A673 (cell line): ENCODE measurements around the gene LMCD1. TPM values are rescaled to one million over a fixed set of nuclear protein-coding genes. Genes with fewer than 3 reads are reported as not detected.

Experiments used
- BruUV-seq: library from RNA; stranded (reverse); fragments of 400-500 nt; replicated peaks from 2 replicates; lab custom pipeline; 2021; lab: Mats Ljungman, UMichigan
- CTCF ChIA-PET: fragments of 300-600 bp; sonication (Branson Sonifier 250); formaldehyde crosslinking; loops from one replicate; lab custom pipeline; 2022; ENCODE audit warnings: antibody characterized with exemption; lab: Charles Lee
- POLR2A ChIA-PET: fragments of 300-600 bp; sonication (Branson Sonifier 250); formaldehyde crosslinking; loops from one replicate; lab custom pipeline; 2022; ENCODE audit warnings: antibody characterized with exemption; ENCODE audit not compliant: low non-redundant PET; lab: Charles Lee
- DNase-seq: peaks from one replicate; pipeline ENCODE4 v3.0.0-alpha.2; 2015; ENCODE audit warnings: low spot score
- H3K27ac ChIP-seq: fragments of 200-600 bp; sonication (generic); 2 replicates; pipeline ENCODE4 v1.5.1; 2016; ENCODE audit warnings: mixed run types, low read depth, mild to moderate bottlenecking, mixed read lengths, antibody characterized with exemption, low read length; ENCODE audit not compliant: poor library complexity, severe bottlenecking
- H3K27me3 ChIP-seq: fragments of 200-600 bp; sonication (generic); replicated peaks from 2 replicates; pipeline ENCODE4 v1.6.1; 2017; ENCODE audit warnings: mixed run types, low read depth, mild to moderate bottlenecking, mixed read lengths, antibody characterized with exemption, low read length; ENCODE audit not compliant: insufficient read depth, poor library complexity
- H3K36me3 ChIP-seq: fragments of 200-600 bp; sonication (generic); 2 replicates; pipeline ENCODE4 v1.6.1; 2016; ENCODE audit warnings: mixed run types, mild to moderate bottlenecking, mixed read lengths, antibody characterized with exemption, low read length; ENCODE audit not compliant: insufficient read depth, poor library complexity, severe bottlenecking
- H3K4me1 ChIP-seq: fragments of 200-600 bp; sonication (generic); 2 replicates; pipeline ENCODE4 v1.6.1; 2017; ENCODE audit warnings: mixed run types, mild to moderate bottlenecking, mixed read lengths, antibody characterized with exemption, low read length; ENCODE audit not compliant: insufficient read depth, poor library complexity, severe bottlenecking
- H3K4me3 ChIP-seq: fragments of 200-600 bp; sonication (generic); 2 replicates; pipeline ENCODE4 v1.5.1; 2016; ENCODE audit warnings: low read depth, mixed run types, mild to moderate bottlenecking, mixed read lengths, low read length; ENCODE audit not compliant: poor library complexity, severe bottlenecking
- H3K9me3 ChIP-seq: fragments of 200-600 bp; sonication (generic); 2 replicates; pipeline ENCODE4 v1.6.1; 2016; ENCODE audit warnings: mixed run types, low read depth, mild to moderate bottlenecking, mixed read lengths, antibody characterized with exemption, low read length; ENCODE audit not compliant: poor library complexity, severe bottlenecking
- CTCF ChIP-seq: fragments of 300-800, 200-600 bp; sonication (generic); conservative IDR thresholded peaks from 2 replicates; pipeline ENCODE4 v1.5.1; 2017; ENCODE audit warnings: low read depth, mild to moderate bottlenecking, antibody characterized with exemption, low read length, moderate library complexity, mixed read lengths
- EZH2 ChIP-seq: fragments of 200-600 bp; sonication (generic); IDR thresholded peaks from 2 replicates; pipeline ENCODE4 v1.6.1; 2017; ENCODE audit warnings: borderline replicate concordance, low read depth, mild to moderate bottlenecking, mixed read lengths, antibody characterized with exemption, low read length; ENCODE audit not compliant: poor library complexity, severe bottlenecking
- intact Hi-C: fragments of 100-400 bp; cut with micrococcal nuclease; formaldehyde crosslinking; loops from one replicate; pipeline ENCODE4 v1.10.0; 2022; ENCODE audit not compliant: unreplicated experiment
- total RNA-seq: library from RNA; stranded (reverse); gene quantifications from 2 replicates; pipeline ENCODE4 v1.2.3, GENCODE V29; 2021

Gene LMCD1
- total RNA-seq, 1 experiment from 2014 or later = 4.3 TPM

- intact Hi-C loops = no loop called here
- no peak overlapping the region for H3K4me3 ChIP-seq
- POLR2A ChIA-PET = no interaction called here
- BruUV-seq = no TSS peak
- no peak overlapping the region for H3K27ac ChIP-seq
- CTCF ChIA-PET = no interaction called here
- H3K4me1 ChIP-seq = peaks cover 10% of the 10 kb centered on the region
- no peak for DNase-seq
- H3K9me3 ChIP-seq = no peaks in the 10 kb centered on the region
- TF ChIP-seq EZH2 = no peak
- no peak for TF ChIP-seq CTCF
- no peaks in the 10 kb centered on the region for H3K36me3 ChIP-seq
- H3K27me3 ChIP-seq = no peaks in the 10 kb centered on the region
Observed at GRCh38 chr3:8573342-8573926, 71.8 kb downstream of the LMCD1 start.

GRCh38 chr3:8574040-8574669, 72.5 kb downstream of the LMCD1 start:
- Histone ChIP-seq H3K27ac (no peak overlapping the region), H3K4me1 (peaks cover 10% of the 10 kb centered on the region), H3K27me3 (no peaks in the 10 kb centered on the region), H3K36me3 (no peaks in the 10 kb centered on the region), H3K9me3 (no peaks in the 10 kb centered on the region), H3K4me3 (no peak overlapping the region)
- intact Hi-C loops = no loop called here
- ChIA-PET CTCF (no interaction called here), POLR2A (no interaction called here)
- no TSS peak for BruUV-seq
- no peak for DNase-seq
- no peak for TF ChIP-seq CTCF
- TF ChIP-seq EZH2 = no peak

DNA sequence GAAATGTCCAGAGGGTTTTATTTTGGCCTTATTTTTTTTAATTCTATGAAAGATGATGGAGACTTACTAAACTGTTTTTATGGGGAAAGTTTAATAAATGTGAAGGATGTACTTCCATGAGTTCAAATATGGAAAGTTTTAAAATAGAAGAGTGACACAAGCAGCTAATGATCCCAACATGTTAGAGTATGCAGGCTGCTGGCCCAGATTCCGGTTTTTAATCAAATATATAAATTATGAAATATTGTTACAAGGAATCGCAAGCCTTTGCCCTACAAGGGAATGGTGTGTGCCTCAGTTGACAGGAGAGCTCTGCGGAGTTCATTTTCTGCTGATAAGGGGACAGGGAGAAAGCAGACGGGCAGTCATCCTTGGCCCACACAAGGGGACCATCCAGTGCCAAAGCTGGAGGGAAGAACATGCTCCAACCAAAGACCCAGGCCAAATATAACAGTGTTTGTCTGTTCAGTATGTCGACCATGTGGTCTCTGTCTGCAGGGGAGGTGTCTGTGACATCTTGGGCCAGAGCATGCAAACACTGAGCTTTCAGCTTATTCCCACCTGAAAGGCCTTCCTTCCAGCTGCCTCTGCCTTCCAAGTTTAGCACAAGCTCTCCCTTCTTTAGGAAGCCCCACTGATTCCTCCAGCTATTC, 73.2 kb downstream of the LMCD1 start:
- TF ChIP-seq EZH2 (no peak), CTCF (no peak)
- Histone ChIP-seq H3K9me3 (no peaks in the 10 kb centered on the region), H3K36me3 (no peaks in the 10 kb centered on the region), H3K4me1 (peaks cover 10% of the 10 kb centered on the region), H3K27me3 (no peaks in the 10 kb centered on the region), H3K27ac (no peak overlapping the region), H3K4me3 (no peak overlapping the region)
- ChIA-PET CTCF (no interaction called here), POLR2A (no interaction called here)
- no peak for DNase-seq
- BruUV-seq = no TSS peak
- intact Hi-C loops = no loop called here
